ENCODE results near the gene ABCA13. TPM values are rescaled to one million over a fixed set of nuclear protein-coding genes. Genes with fewer than 3 reads are reported as not detected.

ABCA13 gene
- total RNA-seq, 6 experiments from 2014 or later, result 0.02 to 0.08 (median 0.05) TPM; not detected in 1

DNA sequence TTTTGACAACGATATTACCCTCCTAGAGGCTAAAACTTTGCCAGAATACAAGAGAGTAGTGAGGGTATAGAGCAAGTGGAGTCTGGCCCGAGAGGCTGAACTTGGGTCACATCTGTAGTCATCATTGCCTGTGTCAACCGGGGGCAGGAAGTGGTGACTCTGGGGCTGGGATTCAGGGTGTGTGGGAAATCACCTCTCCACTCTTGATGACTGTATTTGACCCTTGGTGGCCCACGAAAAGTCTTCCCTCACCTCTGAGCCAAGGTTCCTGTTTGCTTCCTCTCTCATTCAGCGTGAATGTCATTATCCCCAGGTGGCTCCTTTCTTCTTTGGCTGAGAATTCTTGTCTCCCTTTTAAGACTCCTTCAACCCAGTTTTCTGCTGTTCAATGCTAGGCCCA, 240.4 kb downstream of the ABCA13 start:
- no peak overlapping the region for H3K27ac Mint-ChIP-seq
- TF ChIP-seq, protein P1, sequence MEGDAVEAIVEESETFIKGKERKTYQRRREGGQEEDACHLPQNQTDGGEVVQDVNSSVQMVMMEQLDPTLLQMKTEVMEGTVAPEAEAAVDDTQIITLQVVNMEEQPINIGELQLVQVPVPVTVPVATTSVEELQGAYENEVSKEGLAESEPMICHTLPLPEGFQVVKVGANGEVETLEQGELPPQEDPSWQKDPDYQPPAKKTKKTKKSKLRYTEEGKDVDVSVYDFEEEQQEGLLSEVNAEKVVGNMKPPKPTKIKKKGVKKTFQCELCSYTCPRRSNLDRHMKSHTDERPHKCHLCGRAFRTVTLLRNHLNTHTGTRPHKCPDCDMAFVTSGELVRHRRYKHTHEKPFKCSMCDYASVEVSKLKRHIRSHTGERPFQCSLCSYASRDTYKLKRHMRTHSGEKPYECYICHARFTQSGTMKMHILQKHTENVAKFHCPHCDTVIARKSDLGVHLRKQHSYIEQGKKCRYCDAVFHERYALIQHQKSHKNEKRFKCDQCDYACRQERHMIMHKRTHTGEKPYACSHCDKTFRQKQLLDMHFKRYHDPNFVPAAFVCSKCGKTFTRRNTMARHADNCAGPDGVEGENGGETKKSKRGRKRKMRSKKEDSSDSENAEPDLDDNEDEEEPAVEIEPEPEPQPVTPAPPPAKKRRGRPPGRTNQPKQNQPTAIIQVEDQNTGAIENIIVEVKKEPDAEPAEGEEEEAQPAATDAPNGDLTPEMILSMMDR (IDR thresholded peaks at IDR 0.05), result no peak

DNA sequence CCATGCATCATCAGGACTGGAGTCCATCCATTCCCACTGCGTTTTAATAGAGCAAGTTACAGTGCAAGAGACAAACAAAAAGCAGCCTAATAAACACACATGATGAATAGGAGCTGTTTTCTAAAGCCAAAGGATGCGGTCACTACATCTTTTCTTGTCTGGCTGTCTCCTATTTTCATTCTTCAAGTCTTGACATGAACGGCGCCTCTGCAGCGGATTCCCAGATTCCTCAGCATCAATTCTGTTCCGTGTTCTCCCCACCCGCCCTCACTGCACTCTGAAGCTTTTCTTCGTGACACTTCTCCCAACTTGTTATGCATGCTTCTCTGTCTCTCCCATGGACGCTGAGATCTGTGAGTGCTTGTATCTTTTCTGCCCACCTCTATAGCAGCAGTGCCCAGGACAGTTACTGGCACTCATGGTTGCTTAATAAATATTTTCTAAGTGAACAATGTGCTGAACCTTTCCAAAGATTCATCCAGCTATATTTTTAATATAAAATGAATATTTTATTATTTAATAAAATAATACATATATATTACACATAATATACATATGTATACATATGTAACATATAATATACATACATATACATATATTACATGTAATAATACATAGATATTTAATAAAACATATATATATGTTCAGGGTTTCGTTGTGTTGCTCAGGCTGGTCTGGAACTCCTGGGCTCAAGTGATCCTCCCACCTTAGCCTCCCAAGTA, 242.9 kb downstream of the ABCA13 start:
- Mint-ChIP-seq H3K4me3 (no peak overlapping the region), H3K27ac (no peak overlapping the region), H3K4me1 (ENCODE audit: low read depth) (peaks cover 6% of the 10 kb centered on the region), H3K36me3 (ENCODE audit: low read depth) (no peaks in the 10 kb centered on the region), H3K27me3 (ENCODE audit: insufficient read depth) (peaks cover 7% of the 10 kb centered on the region), H3K9me3 (peaks cover 4% of the 10 kb centered on the region; the same call in 1 of the 2 replicates)
- DNase-seq, result no peak
- TF ChIP-seq, protein P1 (IDR thresholded peaks at IDR 0.05), result no peak

More for the DNA sequence above, 240.4 kb downstream of the ABCA13 start:
- Mint-ChIP-seq H3K27me3 (ENCODE audit: insufficient read depth) (peaks cover 8% of the 10 kb centered on the region; the same call in 1 of the 2 replicates), H3K4me3 (no peak overlapping the region), H3K4me1 (ENCODE audit: low read depth) (no peaks in the 10 kb centered on the region), H3K9me3 (peaks cover 4% of the 10 kb centered on the region; the same call in 1 of the 2 replicates), H3K36me3 (ENCODE audit: low read depth) (no peaks in the 10 kb centered on the region)
- no peak for DNase-seq

DNA sequence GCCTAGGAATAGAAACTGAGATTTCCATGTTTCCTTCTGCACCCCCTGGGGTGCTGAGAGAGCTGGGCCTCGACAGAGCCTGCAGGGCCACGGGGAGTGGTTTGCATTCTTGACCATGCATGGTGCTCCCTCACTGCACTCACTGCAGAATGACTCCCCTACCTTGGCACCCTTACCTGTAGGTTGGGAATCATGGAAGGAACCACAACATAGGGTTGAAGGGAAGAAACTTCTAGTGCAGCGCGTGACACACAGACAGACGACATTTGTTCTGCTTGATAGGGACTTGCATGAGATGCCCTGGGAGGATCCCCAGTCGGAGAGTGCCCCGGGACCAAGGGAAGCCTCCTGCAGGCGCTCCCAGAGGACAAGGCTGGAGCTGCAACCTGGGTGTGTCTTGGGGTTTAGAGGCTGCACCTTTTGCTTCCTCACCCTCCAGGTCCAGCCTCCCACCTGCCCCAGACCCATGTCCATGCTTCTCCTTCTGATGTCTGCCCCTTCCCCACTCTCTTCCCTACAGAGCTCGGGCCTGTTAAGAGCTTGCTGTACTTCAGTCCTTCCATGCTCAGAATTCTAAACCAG, 245.2 kb downstream of the ABCA13 start:
- no peaks in the 10 kb centered on the region for H3K36me3 Mint-ChIP-seq (ENCODE audit: low read depth)
- no peak for DNase-seq
- H3K27me3 Mint-ChIP-seq (ENCODE audit: insufficient read depth), result peaks cover 9% of the 10 kb centered on the region
- peaks cover 4% of the 10 kb centered on the region; the same call in 1 of the 2 replicates for H3K9me3 Mint-ChIP-seq
- H3K27ac Mint-ChIP-seq, result no peak overlapping the region
- H3K4me3 Mint-ChIP-seq, result no peak overlapping the region
- TF ChIP-seq, protein P1 (IDR thresholded peaks at IDR 0.05), result no peak
- H3K4me1 Mint-ChIP-seq (ENCODE audit: low read depth), result peaks cover 28% of the 10 kb centered on the region

DNA sequence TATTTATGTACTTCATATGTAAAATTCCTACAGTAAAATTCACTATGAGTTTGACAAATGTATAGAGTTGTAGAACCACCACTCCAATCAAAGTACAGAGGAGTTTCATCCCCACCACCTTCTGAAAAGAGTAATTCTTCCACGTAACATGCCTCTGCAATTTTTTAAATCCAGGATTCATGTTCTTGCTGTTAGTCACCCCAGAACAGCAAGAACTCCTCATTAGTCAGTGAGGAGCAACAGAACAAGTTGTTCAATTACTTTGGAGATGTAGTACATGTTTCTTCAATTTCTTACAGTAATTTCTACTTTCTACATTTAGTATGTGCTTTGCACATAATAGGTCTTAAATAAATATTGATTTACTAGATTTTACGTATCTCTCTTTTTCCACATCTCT, 248.1 kb downstream of the ABCA13 start:
- H3K27ac Mint-ChIP-seq, result no peak overlapping the region
- no peak for DNase-seq
- no peaks in the 10 kb centered on the region for H3K9me3 Mint-ChIP-seq
- TF ChIP-seq, protein P1 (IDR thresholded peaks at IDR 0.05), result no peak
- H3K4me3 Mint-ChIP-seq, result no peak overlapping the region
- H3K36me3 Mint-ChIP-seq (ENCODE audit: low read depth), result no peaks in the 10 kb centered on the region
- H3K27me3 Mint-ChIP-seq (ENCODE audit: insufficient read depth), result peaks cover 7% of the 10 kb centered on the region
- H3K4me1 Mint-ChIP-seq (ENCODE audit: low read depth), result peaks cover 43% of the 10 kb centered on the region

DNA sequence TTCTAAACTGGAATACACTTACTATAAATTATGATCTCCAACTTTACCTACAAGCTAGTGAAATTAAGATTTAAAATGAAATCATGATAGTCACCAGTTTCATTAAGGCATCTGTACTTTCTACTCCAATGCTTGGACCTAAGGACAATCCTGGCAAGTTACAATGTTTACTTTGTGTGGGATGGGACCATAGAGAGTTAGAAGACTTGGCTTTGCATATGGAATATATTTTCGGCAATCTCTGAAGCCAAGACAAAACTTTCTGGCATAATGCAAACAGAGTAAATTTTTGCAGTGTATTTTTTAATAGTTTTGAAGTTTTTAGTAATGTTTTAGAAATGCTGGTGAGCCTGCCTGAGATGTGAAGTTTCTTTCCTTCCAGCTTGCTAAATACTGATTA, 248.9 kb downstream of the ABCA13 start:
- no peaks in the 10 kb centered on the region for H3K36me3 Mint-ChIP-seq (ENCODE audit: low read depth)
- H3K27ac Mint-ChIP-seq, result no peak overlapping the region
- H3K9me3 Mint-ChIP-seq, result no peaks in the 10 kb centered on the region
- TF ChIP-seq, protein P1 (IDR thresholded peaks at IDR 0.05), result no peak
- H3K4me1 Mint-ChIP-seq (ENCODE audit: low read depth), result peaks cover 51% of the 10 kb centered on the region
- no peak overlapping the region for H3K4me3 Mint-ChIP-seq
- no peak for DNase-seq
- H3K27me3 Mint-ChIP-seq (ENCODE audit: insufficient read depth), result peaks cover 7% of the 10 kb centered on the region
